ENCODE data around the gene CSPG4. TPM values are rescaled to one million over a fixed set of nuclear protein-coding genes. Genes with fewer than 3 reads are reported as not detected.

The CSPG4 gene
- total RNA-seq, 1 experiment from 2014 or later: 0.20 TPM

- no peaks in the 10 kb centered on the region for H3K36me3 Mint-ChIP-seq (ENCODE audit: insufficient read depth, unreplicated experiment)
- Histone ChIP-seq H3K9me3 (no peaks in the 10 kb centered on the region), H3K36me3 (ENCODE audit: control insufficient read depth, insufficient read depth, low read length) (no peaks in the 10 kb centered on the region), H3K4me3 (ENCODE audit: low read depth, low read length) (no peak overlapping the region), H3K27me3 (replicated peaks; ENCODE audit: control insufficient read depth, insufficient read depth, low read length) (no peaks in the 10 kb centered on the region), H3K4me1 (0 out of 2 replicates have a peak, but pooled peaks cover 7% of the 10 kb centered on the region)
- TF ChIP-seq, protein P1, sequence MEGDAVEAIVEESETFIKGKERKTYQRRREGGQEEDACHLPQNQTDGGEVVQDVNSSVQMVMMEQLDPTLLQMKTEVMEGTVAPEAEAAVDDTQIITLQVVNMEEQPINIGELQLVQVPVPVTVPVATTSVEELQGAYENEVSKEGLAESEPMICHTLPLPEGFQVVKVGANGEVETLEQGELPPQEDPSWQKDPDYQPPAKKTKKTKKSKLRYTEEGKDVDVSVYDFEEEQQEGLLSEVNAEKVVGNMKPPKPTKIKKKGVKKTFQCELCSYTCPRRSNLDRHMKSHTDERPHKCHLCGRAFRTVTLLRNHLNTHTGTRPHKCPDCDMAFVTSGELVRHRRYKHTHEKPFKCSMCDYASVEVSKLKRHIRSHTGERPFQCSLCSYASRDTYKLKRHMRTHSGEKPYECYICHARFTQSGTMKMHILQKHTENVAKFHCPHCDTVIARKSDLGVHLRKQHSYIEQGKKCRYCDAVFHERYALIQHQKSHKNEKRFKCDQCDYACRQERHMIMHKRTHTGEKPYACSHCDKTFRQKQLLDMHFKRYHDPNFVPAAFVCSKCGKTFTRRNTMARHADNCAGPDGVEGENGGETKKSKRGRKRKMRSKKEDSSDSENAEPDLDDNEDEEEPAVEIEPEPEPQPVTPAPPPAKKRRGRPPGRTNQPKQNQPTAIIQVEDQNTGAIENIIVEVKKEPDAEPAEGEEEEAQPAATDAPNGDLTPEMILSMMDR (IDR thresholded peaks at IDR 0.05; ENCODE audit: insufficient read depth in 1 of 2, low read depth in 1 of 2, low read length in 1 of 2, severe bottlenecking in 1 of 2, unreplicated experiment in 1 of 2): no peak
- no peaks in the 10 kb centered on the region for H3K9me3 Mint-ChIP-seq (ENCODE audit: unreplicated experiment)
- H3K27me3 Mint-ChIP-seq (ENCODE audit: insufficient read depth, unreplicated experiment): no peaks in the 10 kb centered on the region
- no TSS peak for BruUV-seq (replicated peaks)
- POLR2A ChIA-PET: no interaction called here
- H3K4me1 Mint-ChIP-seq (ENCODE audit: low read depth, unreplicated experiment): no peaks in the 10 kb centered on the region
- no peak for DNase-seq
- H3K27ac Mint-ChIP-seq (ENCODE audit: unreplicated experiment): no peak overlapping the region
- no peak overlapping the region for H3K4me3 Mint-ChIP-seq (ENCODE audit: unreplicated experiment)
- CTCF ChIA-PET: no interaction called here
- intact Hi-C loops (cut with micrococcal nuclease; ENCODE audit: unreplicated experiment): no loop called here
These were observed 80.7 kb downstream of the CSPG4 start for GRCh38 chr15:75631935-75632334.

GRCh38 chr15:75625542-75626347 lies 86.9 kb downstream of the CSPG4 start, which contains the start of gene SNUPN:
Gene SNUPN (minus strand): TSS chr15:75625725. CDS start chr15:75621051, 4,674 bp downstream.
- H3K36me3 ChIP-seq (ENCODE audit: control insufficient read depth, insufficient read depth, low read length): no peaks in the 10 kb centered on the region
- DNase-seq: peak; percentile 84 to 88
- CTCF ChIA-PET: interaction anchor here (0.6 to 1.1 kb wide), 8 partner anchors 14 to 258 kb away, joined by 3 to 10 read pairs (median 4); partner anchors contain the start of genes IMP3 and PTPN9
- POLR2A ChIA-PET: interaction anchor here (0.7 to 1.0 kb wide), 6 partner anchors 13 to 258 kb away, joined by 3 to 14 read pairs (median 5); partner anchors contain the start of genes IMP3, MAN2C1, PTPN9 and SIN3A
- TF ChIP-seq, protein P1 (IDR thresholded peaks at IDR 0.05; ENCODE audit: insufficient read depth in 1 of 2, low read depth in 1 of 2, low read length in 1 of 2, severe bottlenecking in 1 of 2, unreplicated experiment in 1 of 2): no peak
- BruUV-seq (replicated peaks): TSS peak; percentile 54
- no peaks in the 10 kb centered on the region for H3K27me3 ChIP-seq (replicated peaks; ENCODE audit: control insufficient read depth, insufficient read depth, low read length)
- H3K4me1 ChIP-seq: 0 out of 2 replicates have a peak, but pooled peaks cover 7% of the 10 kb centered on the region
- H3K4me1 Mint-ChIP-seq (ENCODE audit: low read depth, unreplicated experiment): no peaks in the 10 kb centered on the region
- no peaks in the 10 kb centered on the region for H3K27me3 Mint-ChIP-seq (ENCODE audit: insufficient read depth, unreplicated experiment)
- no peaks in the 10 kb centered on the region for H3K9me3 Mint-ChIP-seq (ENCODE audit: unreplicated experiment)
- H3K4me3 ChIP-seq (ENCODE audit: low read depth, low read length): peak within 1 kb of the TSS; percentile 85
- intact Hi-C loops (cut with micrococcal nuclease; ENCODE audit: unreplicated experiment): loop anchor here (1.0 kb wide), 2 partner anchors 15 to 257 kb away; partner anchors contain the start of genes IMP3 and MAN2C1
- peak within 1 kb of the TSS; percentile 68 for H3K27ac Mint-ChIP-seq (ENCODE audit: unreplicated experiment)
- H3K9me3 ChIP-seq: no peaks in the 10 kb centered on the region
- H3K4me3 Mint-ChIP-seq (ENCODE audit: unreplicated experiment): peak within 1 kb of the TSS; percentile 79
- H3K36me3 Mint-ChIP-seq (ENCODE audit: insufficient read depth, unreplicated experiment): no peaks in the 10 kb centered on the region

Other genes starting within 250 kb of the CSPG4 start
- gene PTPN9, start 133.5 kb downstream of the CSPG4 start, total RNA-seq (2022): 25.4 and 27.7 TPM in 2 replicates
- gene SNUPN, start 87.1 kb downstream of the CSPG4 start, total RNA-seq (2022): 10.6 and 12.5 TPM in 2 replicates
- 58.4 and 60.4 TPM in 2 replicates for gene IMP3, start 72.6 kb downstream of the CSPG4 start, total RNA-seq (2022)
- 17.9 and 19.4 TPM in 2 replicates for gene SNX33, start 64.9 kb downstream of the CSPG4 start, total RNA-seq (2022)
- 40.5 and 41.9 TPM in 2 replicates for gene UBE2Q2, start 130.6 kb upstream of the CSPG4 start, total RNA-seq (2022)
- gene FBXO22, start 191.0 kb upstream of the CSPG4 start, total RNA-seq (2022): 43.9 and 47.7 TPM in 2 replicates